HL-60/S4 treated with phorbol 12-myristate 13-acetate at 8.2 ng/mL for 4 days and 3 days (cell line): ENCODE data around the gene EXOC3L2.
"Not testable (repeated sequence)": the region's sequence is repeated elsewhere in the genome, so short reads cannot be mapped to it uniquely, and the experiment has no call there.

Experiments used
- in situ Hi-C: fragments of 300-500 bp; cut with MboI; formaldehyde crosslinking; loops from 2 replicates; pipeline ENCODE4 v1.15.0; 2022; ENCODE audit warnings: low sequenced_read_pairs

The EXOC3L2 gene

DNA sequence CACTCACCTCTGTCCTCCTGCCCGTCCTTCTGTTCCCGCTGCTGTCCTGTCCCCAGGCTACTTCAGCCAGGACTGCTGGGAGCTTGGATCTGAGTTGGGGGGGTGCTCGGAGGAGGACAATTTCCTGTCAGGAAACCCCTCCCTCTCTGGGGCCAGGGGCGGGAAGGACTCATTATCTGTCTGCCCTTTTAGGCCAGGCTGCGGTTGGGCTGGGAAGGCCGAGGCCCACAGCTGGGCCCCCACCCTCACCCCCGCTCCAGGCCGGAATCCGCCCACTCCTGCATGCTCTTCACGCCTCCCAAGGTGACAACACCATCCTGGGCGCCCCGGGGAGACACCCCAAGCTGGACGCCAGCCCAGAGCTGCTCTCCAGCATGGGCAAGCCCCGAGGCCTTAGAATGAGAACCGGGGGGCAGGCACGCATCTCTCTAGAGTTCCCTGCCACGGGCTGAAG lies at the start of gene EXOC3L2:
TSS of gene EXOC3L2 (minus strand) at position 74 of the 454 bp plus-strand sequence. CDS start 6,362 bp downstream, outside the sequence.
- in situ Hi-C loops, result no loop called here

DNA sequence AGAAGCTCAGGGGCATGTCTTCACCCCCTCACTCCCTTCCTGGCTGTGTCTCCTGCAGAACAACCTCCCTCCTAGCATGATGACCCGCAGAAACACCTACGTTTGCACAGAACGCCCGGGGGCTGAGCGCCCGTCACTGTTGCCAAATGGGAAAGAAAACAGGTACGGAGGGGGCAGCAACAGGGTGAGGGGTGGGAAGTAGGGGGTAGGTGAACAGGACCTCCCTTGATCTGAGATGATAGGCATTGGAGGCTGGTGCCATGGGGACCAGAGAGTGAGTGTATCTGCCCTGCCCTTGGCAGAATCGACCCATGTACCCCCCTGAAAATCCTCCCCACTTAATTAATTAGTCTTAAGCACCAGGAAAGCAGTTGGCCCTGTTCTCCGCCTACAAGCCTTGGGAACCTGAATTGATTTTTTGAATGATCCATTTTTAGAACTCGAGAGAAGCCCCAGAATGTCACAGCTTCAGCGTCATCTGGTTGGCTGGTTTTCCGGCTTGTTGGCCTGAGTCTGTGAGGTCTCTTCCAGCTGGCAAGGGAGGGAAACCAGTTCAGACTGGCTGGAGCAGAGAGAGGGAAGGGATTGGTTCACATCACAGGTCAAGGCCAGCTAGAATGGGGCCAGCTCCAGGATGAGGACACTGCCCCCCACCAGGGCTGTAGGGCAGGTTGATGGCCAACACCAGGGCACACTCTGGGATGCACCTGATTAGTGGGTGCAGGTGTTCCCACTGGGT lies 49.3 kb upstream of the EXOC3L2 start:
- in situ Hi-C loops, result no loop called here

DNA sequence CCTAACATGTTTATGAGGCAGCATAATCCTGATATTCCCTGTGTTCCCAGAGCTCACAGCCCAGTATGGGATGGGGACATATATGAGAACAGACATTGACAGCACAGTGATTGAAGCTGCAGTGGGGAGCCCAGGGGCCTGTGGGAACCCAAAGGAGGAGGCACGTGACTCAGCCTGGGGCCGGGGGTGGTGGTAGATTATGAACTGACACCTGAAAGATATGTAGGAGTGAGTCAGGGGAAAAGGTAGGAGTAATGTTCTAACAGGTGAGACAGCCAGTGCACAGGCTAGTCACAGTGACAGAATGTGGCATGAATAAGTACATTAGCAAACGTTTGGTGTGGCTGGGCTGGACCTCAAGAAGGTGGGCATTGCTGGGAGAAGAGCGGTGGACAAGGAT lies 48.5 kb upstream of the EXOC3L2 start:
- in situ Hi-C loops, result no loop called here

DNA sequence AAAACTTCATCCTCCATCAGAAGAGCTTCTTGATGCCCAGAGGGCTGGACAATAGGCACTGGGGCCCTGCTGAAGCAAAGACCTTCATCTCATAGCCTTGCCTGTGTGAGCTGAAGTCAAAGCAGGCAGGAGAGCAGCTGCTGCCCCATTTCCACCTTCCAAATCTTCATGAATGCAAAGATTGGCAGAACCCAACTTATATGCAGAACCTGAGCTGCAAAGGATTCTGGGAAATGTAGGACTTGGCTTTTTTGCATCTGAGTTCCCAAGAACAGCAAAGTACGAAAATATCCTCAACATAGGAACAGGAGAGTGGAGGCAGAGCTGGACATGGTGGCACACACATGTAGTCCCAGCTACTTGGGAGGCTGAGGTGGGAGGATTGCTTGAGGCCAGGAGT lies 46.6 kb upstream of the EXOC3L2 start:
- in situ Hi-C loops, result no loop called here

DNA sequence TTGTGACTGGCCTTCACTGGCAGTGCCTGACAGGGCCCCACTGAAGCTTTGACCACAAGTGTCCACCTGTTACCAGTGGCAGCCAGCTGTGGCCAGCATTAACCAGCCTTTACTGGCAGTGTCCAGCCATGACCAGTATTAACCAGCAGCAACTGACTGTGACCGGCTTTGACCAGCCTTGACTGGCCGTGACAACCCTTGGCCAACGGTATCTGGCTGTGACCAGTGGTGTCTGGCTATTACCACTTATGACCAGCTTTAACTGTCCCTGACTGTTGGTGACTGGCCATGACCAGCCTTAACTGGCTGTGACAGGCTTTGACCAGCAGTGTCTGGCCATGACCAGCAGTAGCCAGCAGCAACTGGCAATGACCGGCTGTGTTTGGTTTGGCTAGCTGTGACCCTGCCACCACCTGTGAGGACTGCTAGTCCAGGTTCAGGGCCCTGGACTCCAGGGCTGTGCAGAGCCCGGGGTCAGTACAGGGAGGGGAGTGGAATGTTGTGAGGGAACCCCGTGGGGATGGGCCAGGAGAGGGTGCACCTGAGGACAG lies 45.2 kb upstream of the EXOC3L2 start:
- in situ Hi-C loops, result no loop called here

DNA sequence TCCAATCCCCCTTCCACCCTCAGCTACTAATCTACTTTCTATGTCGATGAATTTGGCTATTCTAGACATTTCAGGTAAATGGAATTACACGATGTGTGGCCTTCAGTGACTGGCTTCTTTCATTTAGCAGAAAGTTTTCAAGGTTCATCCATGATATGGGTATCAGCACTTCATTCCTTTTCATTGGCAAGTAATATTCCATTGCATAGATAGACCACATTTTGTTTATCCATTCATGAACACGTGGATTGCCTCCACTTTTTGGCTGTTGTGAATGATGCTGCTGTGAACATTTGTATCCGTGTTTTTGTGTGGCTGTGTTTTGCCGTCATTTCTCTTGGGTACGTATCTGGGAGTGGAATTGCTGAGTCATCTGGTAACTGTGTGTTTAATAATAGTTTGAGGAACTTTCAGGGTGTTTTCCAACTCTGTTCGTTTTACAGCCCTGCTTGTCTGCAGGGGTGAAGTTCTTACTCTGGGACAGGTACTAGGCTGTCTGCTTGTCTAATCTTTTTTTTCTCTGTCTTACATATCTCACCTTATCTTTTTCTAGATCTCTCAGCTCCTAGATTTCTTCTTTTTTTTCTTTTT lies 38.3 kb upstream of the EXOC3L2 start:
- in situ Hi-C loops, result no loop called here

DNA sequence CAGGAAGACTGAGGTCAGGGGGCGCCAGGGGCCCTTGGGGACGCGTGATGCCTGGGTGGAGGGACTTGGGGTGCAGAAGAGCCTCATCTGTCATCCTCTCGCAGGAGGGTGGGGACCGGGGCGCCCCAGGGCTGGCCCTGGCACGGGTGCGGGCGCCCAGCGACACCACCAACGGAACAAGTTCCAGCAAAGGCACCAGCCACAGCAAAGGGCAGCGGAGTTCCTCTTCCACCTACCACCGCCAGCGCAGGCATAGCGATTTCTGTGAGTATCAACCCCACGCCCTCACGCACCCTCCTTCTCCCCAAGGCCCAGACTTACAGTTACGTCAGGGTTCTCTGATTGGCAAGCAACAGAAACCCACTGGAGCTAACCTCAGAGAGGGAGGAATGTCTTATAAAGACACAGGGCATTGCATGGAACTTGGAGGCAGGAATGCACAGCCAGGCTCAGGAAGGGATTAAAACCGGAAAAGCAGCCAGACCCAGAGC lies 35.3 kb upstream of the EXOC3L2 start:
- in situ Hi-C loops, result no loop called here

DNA sequence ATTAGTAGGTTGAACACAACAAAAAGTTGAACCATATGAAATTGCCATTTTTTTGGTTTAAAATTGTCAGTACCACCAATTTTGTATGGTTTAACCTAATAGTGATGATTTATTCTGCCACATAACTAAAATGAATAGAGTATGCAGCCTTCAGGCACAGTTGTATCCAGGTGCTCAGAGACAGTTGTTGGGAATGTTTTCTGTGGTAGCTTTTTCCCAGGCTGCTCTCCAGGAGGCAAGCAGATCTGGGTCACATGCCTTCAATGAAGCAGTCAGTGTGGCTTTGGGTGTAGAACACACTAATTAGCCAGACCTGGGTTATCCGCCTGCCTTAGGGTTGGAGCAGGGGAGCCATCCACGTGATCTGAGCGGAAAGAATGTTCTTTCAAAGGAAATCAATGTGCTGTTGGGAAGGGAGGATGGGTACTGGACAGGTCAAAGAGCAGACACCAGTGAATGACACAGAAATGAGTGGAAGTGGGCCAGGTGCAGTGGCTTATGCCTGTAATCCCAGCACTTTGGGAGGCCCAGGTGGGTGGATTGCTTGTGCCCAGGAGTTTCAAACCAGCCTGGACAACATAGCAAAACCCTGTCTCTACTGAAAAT lies 34.5 kb upstream of the EXOC3L2 start:
- in situ Hi-C loops, result no loop called here

DNA sequence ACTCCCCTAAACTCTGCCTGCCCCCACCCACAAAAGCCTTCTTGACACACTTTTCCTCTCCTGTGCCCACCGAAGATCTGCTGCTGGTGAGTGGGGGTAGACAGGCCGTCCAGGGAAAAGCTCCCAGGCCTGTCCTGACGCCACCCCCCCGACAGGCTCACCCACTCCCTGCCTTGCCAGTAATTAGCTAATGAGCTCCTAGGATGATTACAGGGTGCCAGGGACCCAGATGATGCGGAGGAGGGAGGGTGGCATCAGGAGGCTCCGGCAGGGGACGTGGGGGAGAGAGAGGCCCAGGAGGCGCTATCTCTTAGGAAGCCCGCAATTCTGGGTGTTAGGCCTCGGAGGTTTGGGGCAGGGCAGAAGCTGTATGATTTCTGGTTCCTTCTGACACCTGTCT lies 32.9 kb upstream of the EXOC3L2 start:
- in situ Hi-C loops, result no loop called here

DNA sequence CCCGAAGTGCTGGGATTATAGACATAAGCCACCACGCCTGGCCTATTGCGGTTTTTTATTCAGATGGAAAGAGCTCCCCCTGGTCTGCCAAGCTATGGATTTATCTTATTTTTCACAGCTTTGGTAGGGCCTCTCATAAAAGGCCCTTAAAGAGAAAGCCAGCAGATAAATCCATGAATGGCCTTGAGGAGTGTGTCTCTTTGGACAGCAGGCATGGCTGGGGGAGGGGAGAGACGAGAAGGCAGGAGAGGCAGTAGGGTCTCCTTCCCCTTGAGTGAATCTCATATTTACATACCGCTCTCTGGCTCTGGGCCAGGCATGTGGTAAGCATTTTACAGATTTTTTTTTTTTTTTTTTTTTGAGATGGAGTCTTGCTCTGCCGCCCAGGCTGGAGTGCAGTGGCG lies 31.1 kb upstream of the EXOC3L2 start:
- in situ Hi-C loops, result no loop called here

DNA sequence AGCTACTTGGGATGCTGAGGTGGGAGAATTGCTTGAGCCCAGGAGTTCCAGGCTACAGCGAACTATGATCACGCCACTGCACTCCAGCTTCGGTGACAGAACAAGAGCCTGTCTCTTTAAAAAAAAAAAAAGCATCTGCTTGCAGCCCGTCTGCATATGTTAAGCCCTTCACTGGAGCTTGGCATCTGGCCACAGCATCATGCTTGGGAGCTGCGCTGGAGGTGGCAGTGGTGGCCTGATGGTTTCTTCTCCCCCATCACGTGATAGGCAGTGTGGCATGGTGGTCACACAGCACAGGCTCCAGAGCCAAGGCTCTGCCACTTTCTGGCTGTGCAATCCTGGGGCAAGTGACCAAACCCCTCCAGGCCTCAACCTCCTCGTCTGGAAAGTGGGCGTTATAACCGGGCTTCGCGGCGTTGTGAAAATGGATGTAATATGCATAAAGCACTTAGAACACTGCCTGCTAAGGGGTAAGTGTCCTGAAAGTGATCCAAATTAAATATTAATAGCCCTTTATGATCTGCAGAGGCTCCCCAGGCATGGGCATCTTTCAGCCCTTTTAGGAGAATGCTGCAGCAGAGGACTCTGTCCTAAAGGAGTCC lies 30.3 kb upstream of the EXOC3L2 start:
- in situ Hi-C loops, result no loop called here

DNA sequence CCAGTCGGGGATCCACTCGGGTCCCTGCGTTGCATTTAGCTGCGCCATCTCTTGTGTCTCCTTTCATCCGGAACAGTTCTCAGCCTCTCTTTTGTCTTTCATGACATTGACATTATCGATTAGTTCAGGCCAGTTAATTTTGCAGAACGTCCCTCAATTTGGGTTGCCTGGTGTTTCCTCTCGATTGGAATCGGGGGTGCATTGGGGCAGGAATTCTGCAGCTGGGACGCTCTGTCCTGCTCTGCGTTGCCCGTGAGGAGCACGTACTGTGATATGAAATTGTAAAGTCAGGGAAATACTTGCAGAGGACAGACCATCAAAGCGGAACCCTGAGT lies 28.3 kb upstream of the EXOC3L2 start:
- in situ Hi-C loops, result no loop called here

DNA sequence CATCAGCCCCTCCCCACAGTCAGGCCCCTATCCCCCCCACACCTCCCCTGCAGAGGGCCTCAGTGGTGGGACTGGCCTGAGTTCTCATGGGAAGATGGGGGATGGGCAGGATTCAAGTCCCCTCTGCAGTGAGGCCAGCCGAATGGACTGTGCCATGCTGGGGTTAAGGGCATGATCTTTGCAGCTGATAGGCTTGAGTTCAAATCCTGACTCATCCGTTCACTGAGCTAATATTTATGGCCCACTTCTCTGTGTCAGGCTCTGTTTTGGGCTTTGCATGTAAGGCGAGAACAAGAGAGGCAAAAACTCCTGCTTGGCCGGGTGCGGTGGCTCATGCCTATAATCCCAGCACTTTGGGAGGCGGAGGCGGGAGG lies 26.5 kb upstream of the EXOC3L2 start:
- in situ Hi-C loops, result no loop called here

DNA sequence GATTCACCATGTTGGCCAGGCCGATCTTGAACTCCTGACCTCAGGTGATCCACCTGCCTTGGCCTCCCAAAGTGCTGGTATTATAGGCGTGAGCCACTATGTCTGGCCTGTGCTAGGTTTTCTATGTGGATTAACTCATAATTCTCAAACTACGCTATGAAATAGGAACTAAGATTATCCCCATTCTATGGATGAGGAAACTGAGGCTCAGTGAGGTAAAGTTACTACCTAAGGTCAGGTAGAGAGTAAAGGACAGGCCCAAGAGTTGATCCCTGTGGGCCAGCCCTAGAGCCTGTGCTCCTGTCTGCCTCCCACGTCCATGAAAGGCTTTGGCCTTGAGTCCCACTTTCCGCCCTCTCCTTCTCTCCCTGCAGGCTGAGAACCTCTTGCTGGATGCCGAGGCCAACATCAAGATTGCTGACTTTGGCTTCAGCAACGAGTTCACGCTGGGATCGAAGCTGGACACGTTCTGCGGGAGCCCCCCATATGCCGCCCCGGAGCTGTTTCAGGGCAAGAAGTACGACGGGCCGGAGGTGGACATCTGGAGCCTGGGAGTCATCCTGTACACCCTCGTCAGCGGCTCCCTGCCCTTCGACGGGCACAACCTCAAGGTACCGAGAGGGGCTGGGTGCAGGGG lies 26.0 kb upstream of the EXOC3L2 start:
- in situ Hi-C loops, result no loop called here

DNA sequence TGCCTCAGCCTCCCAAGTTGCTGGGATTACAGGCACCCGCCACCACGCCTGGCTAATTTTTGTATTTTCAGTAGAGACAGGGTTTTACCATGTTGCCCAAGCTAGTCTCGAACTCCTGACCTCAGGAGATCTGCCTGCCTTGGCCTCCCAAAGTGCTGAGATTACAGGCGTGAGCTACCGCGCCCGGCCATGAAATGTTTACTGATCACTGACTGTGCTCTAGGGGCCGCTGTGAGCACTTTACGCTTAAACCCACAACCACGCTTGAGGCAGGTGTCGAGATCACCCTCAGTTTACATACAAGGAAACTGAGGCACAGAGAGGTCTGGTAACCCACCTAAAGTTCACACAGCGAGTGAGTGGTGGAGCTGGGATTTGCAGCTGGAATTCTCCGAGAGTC lies 24.7 kb upstream of the EXOC3L2 start:
- in situ Hi-C loops, result not testable (repeated sequence)

DNA sequence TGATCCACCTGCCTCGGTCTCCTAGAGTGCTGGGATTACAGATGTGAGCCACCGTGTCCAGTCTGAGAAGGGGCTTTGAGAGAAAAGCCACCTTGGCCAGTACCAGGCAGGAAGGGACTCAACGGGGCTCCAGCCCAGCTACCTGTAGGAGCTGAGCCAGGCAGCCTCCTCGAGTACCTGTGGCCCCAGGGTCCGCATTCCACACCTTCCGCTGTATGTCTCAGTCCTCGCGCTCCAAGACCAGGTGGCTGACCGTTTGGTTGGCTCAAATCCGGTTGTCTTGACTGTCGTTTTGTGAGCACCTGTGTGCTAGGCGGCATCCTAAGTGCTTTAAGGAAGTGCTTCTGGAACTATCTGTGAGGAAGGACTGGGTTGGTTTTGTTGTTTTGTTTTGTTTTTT lies 22.1 kb upstream of the EXOC3L2 start:
- in situ Hi-C loops, result no loop called here

DNA sequence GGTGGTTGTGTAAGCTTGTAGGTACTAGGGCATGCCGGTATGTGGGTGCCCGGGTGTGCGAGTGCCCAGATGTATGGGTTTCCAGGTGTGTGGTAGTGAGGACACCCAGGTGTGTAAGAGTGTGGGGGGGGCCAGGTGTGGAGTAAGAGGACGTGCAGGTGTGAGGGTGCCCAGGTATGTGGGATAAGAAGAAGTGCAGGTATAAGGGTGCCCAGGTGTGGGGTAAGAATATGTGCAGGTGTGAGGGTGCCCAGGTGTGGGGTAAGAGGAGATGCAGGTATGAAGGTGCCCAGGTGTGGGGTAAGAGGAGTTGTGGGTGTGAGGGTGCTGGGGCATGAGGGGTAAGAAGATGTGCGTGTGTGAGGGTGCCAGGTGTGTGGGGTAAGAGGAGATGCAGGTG lies 20.2 kb upstream of the EXOC3L2 start:
- in situ Hi-C loops, result no loop called here

DNA sequence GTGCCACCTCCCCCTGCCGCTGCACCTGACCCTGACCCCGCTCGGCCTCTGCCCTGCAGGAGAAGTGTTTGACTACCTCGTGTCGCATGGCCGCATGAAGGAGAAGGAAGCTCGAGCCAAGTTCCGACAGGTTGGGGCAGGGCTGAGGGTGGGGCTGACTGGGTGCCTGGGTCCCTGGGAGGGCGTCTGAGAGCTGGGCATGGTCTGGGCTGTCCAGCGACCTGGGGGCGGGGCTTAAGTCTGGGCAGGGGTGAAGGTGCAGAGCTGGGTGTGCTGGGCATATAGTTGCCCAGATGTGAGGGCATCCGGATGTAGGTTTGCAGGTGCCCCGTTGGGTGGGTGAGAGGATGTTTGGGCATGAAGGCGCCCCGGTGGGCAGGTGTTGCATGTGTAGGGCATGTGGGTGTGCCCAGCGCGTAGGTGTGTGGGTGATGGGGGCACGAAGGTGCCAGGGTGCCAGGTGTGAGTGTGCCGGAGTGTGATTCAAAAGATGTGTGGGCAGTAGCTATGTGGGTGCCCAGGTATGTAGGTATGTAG lies 19.6 kb upstream of the EXOC3L2 start:
- in situ Hi-C loops, result no loop called here

DNA sequence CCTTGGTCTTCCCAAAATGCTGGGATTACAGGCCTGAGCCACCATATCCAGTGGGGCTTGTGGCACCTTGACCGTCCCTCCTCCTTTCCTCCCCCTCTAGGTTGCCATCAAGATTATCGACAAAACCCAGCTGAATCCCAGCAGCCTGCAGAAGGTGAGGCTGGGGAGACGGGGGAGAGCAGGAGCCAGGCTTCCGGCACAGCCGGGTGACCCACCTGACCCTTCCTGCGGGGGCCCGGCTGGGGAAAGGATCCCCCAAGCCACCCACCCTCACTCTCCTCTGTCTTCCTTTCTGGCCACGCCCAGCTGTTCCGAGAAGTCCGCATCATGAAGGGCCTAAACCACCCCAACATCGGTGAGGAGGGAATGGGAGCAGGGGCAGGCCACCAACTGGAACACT lies 17.8 kb upstream of the EXOC3L2 start:
- in situ Hi-C loops, result no loop called here

DNA sequence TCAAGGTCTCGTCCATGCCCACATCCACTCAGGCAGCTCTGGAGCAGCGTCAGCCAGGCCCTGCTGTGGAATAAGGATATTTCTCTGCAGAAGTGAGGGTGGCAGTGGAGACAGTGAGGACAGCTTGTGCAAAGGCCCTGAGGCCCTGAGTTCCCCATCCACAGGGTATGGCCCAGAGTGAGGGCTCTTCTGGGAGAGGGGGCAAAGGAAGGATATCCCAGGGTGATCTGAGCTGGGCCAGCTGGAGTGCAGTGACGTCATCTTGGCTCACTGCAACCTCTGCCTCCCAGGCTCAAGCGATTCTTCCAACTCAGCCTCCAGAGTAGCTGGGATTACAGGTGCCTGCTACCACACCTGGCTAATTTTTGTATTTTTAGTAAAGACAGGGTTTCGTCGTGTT lies 17.4 kb upstream of the EXOC3L2 start:
- in situ Hi-C loops, result no loop called here

DNA sequence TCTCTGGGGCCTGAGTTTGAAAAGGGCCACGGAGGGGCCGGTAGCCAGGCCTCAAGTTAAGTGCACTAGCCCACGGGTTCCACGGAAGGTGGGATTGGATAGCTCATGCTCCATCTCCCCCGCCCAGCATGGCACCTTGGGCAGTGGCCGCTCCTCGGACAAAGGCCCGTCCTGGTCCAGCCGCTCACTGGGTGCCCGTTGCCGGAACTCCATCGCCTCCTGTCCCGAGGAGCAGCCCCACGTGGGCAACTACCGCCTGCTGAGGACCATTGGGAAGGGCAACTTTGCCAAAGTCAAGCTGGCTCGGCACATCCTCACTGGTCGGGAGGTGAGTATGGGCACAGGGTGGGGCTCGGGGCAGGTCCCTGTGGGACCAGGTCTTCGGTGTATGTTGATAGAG lies 13.7 kb upstream of the EXOC3L2 start:
- in situ Hi-C loops, result no loop called here
